GM21529 (cell line): ENCODE data around the gene KIF21B.
A peak's percentile ranks its signal among the peaks of the same experiment; 100 is the strongest.

Experiments
- ATAC-seq: cut with Tn5 transposase; IDR thresholded peaks from one replicate; pipeline ENCODE4 v1.9.1; 2021; ENCODE audit not compliant: unreplicated experiment

KIF21B gene

GRCh38 chr1:201020040-201020591, 3.4 kb downstream of the KIF21B start:
- no peak for ATAC-seq

GRCh38 chr1:201019321-201019977, 4.1 kb downstream of the KIF21B start:
- peak; percentile 66 for ATAC-seq

GRCh38 chr1:201017828-201018163, 5.7 kb downstream of the KIF21B start:
- ATAC-seq: no peak

GRCh38 chr1:201016943-201017827, 6.3 kb downstream of the KIF21B start:
- peak; percentile 28 for ATAC-seq

GRCh38 chr1:201016211-201016651, 7.3 kb downstream of the KIF21B start:
- no peak for ATAC-seq

- no peak for ATAC-seq
Measured at GRCh38 chr1:201015551-201016091, 7.9 kb downstream of the KIF21B start.

GRCh38 chr1:201014816-201015200, 8.7 kb downstream of the KIF21B start:
- no peak for ATAC-seq

- no peak for ATAC-seq
Measured at GRCh38 chr1:201013991-201014815, 9.3 kb downstream of the KIF21B start.

GRCh38 chr1:201013031-201013485, 10.5 kb downstream of the KIF21B start:
- no peak for ATAC-seq

- no peak for ATAC-seq
Measured at GRCh38 chr1:201011616-201012015, 11.9 kb downstream of the KIF21B start.

GRCh38 chr1:201009962-201010645, 13.4 kb downstream of the KIF21B start:
- ATAC-seq: no peak

- no peak for ATAC-seq
Measured at GRCh38 chr1:201008666-201009360, 14.7 kb downstream of the KIF21B start.

- ATAC-seq: no peak
Measured at GRCh38 chr1:201007481-201007880, 16.0 kb downstream of the KIF21B start.

GRCh38 chr1:201006450-201006849, 17.1 kb downstream of the KIF21B start:
- no peak for ATAC-seq

- no peak for ATAC-seq
Measured at GRCh38 chr1:201004732-201005131, 18.8 kb downstream of the KIF21B start.

GRCh38 chr1:201004154-201004553, 19.4 kb downstream of the KIF21B start:
- ATAC-seq: no peak

GRCh38 chr1:201002510-201002909, 21.0 kb downstream of the KIF21B start:
- no peak for ATAC-seq

GRCh38 chr1:201001962-201002361, 21.6 kb downstream of the KIF21B start:
- no peak for ATAC-seq

- ATAC-seq: no peak
Measured at GRCh38 chr1:201000391-201000790, 23.1 kb downstream of the KIF21B start.

GRCh38 chr1:200999667-201000066, 23.8 kb downstream of the KIF21B start:
- no peak for ATAC-seq
